NCI-H69 (cell line): Measurements from ENCODE around the gene DYSF.
"Not testable (repeated sequence)": the region's sequence is repeated elsewhere in the genome, so short reads cannot be mapped to it uniquely, and the experiment has no call there.

Experiments
- DNase-seq: peaks from one replicate; lab custom pipeline; 2025; lab: John Stamatoyannopoulos, UW

DYSF gene

GRCh38 chr2:71453404-71454220 lies at the start of gene DYSF:
TSS of gene DYSF (plus strand) at chr2:71453561.
- DNase-seq: peak; percentile 62

- DNase-seq: no peak
These were observed 43.8 kb upstream of the DYSF start for GRCh38 chr2:71409611-71410010.

- DNase-seq: no peak
These were observed 42.7 kb upstream of the DYSF start for GRCh38 chr2:71410696-71411095.

- not testable (repeated sequence) for DNase-seq
These were observed 36.5 kb upstream of the DYSF start for GRCh38 chr2:71416866-71417265.

GRCh38 chr2:71417300-71418202 lies 35.8 kb upstream of the DYSF start:
- DNase-seq: peak; percentile 36

- no peak for DNase-seq
These were observed 34.2 kb upstream of the DYSF start for GRCh38 chr2:71419145-71419544.

- DNase-seq: no peak
These were observed 33.4 kb upstream of the DYSF start for GRCh38 chr2:71419976-71420375.

- DNase-seq: no peak
These were observed 30.6 kb upstream of the DYSF start for GRCh38 chr2:71422786-71423185.

- DNase-seq: no peak
These were observed 29.4 kb upstream of the DYSF start for GRCh38 chr2:71423817-71424420.

GRCh38 chr2:71426721-71427120 lies 26.6 kb upstream of the DYSF start:
- DNase-seq: no peak

- DNase-seq: no peak
These were observed 24.6 kb upstream of the DYSF start for GRCh38 chr2:71428472-71429383.

GRCh38 chr2:71445142-71445541 lies 8.2 kb upstream of the DYSF start:
- not testable (repeated sequence) for DNase-seq

- DNase-seq: no peak
These were observed 6.9 kb upstream of the DYSF start for GRCh38 chr2:71446505-71446904.

- DNase-seq: no peak
These were observed 4.0 kb upstream of the DYSF start for GRCh38 chr2:71449343-71449742.

GRCh38 chr2:71451705-71452104 lies 1.7 kb upstream of the DYSF start:
- DNase-seq: no peak

- peak; percentile 82 for DNase-seq
These were observed 796 bp upstream of the DYSF start for GRCh38 chr2:71452565-71452964.

GRCh38 chr2:71454221-71455010 lies 1.1 kb downstream of the DYSF start:
- no peak for DNase-seq

GRCh38 chr2:71455011-71455740 lies 1.8 kb downstream of the DYSF start:
- DNase-seq: peak; percentile 56

GRCh38 chr2:71455741-71456569 lies 2.6 kb downstream of the DYSF start:
- peak; percentile 53 for DNase-seq
